PC-9 (cell line): ENCODE measurements around the gene PELI1. TPM values are rescaled to one million over a fixed set of nuclear protein-coding genes. Genes with fewer than 3 reads are reported as not detected.

Source experiments
- BruUV-seq: library from RNA; stranded (reverse); fragments of 400-500 nt; replicated peaks from 2 replicates; lab custom pipeline; 2021; lab: Mats Ljungman, UMichigan
- CTCF ChIA-PET: fragments of 300-600 bp; sonication (Branson Sonifier 250); formaldehyde crosslinking; loops from one replicate; lab custom pipeline; 2022; ENCODE audit warnings: antibody characterized with exemption; lab: Charles Lee
- POLR2A ChIA-PET: fragments of 300-600 bp; sonication (Branson Sonifier 250); formaldehyde crosslinking; loops from one replicate; lab custom pipeline; 2022; ENCODE audit warnings: antibody characterized with exemption; ENCODE audit not compliant: unreplicated experiment; lab: Charles Lee
- DNase-seq, 2 experiments: peaks; one replicate each; pipeline versions ENCODE4 v3.0.0 to v3.0.0-alpha.2; 2015 to 2022; ENCODE audit warnings: mixed read lengths in 1 of 2
- H2AFZ ChIP-seq: fragments of 200-600 bp; sonication (generic); 2 replicates; pipeline ENCODE4 v1.8.1; 2017; ENCODE audit warnings: antibody characterized with exemption
- H3F3A ChIP-seq: fragments of 200-600 bp; sonication (generic); 2 replicates; pipeline ENCODE4 v1.8.1; 2017; ENCODE audit warnings: antibody characterized with exemption, mild to moderate bottlenecking, low read depth; ENCODE audit not compliant: insufficient read depth
- H3K27ac ChIP-seq: fragments of 200-600 bp; sonication (generic); 2 replicates; pipeline ENCODE4 v1.6.1; 2016; ENCODE audit warnings: mixed run types
- H3K27me3 ChIP-seq: fragments of 200-600 bp; sonication (generic); 2 replicates; pipeline ENCODE4 v1.6.1; 2016; ENCODE audit warnings: low read depth, mixed run types; ENCODE audit not compliant: insufficient read depth
- H3K36me3 ChIP-seq: fragments of 200-600 bp; sonication (generic); 2 replicates; pipeline ENCODE4 v1.6.1; 2016; ENCODE audit warnings: low read depth, mixed run types
- H3K4me1 ChIP-seq: fragments of 200-600 bp; sonication (generic); replicated peaks from 2 replicates; pipeline ENCODE4 v1.6.1; 2016; ENCODE audit warnings: mixed run types; ENCODE audit not compliant: insufficient read depth
- H3K4me2 ChIP-seq: fragments of 200-600 bp; sonication (generic); 2 replicates; pipeline ENCODE4 v1.6.1; 2017; ENCODE audit warnings: mixed run types
- H3K4me3 ChIP-seq: fragments of 200-600 bp; sonication (generic); 2 replicates; pipeline ENCODE4 v1.6.1; 2016; ENCODE audit warnings: mixed run types
- H3K79me2 ChIP-seq: fragments of 200-600 bp; sonication (generic); 2 replicates; pipeline ENCODE4 v1.6.1; 2017; ENCODE audit warnings: low read depth, mixed run types
- H3K9me2 ChIP-seq: fragments of 200-600 bp; sonication (generic); 2 replicates; pipeline ENCODE4 v1.8.1; 2017; ENCODE audit warnings: mild to moderate bottlenecking; ENCODE audit not compliant: insufficient read depth
- H3K9me3 ChIP-seq: fragments of 200-600 bp; sonication (generic); 2 replicates; pipeline ENCODE4 v1.8.1; 2016; ENCODE audit warnings: low read depth; ENCODE audit not compliant: insufficient read depth
- H4K20me1 ChIP-seq: fragments of 200-600 bp; sonication (generic); 2 replicates; pipeline ENCODE4 v1.8.1; 2017; ENCODE audit not compliant: insufficient read depth
- CTCF ChIP-seq: fragments of 200-600 bp; sonication (generic); conservative IDR thresholded peaks from 2 replicates; pipeline ENCODE4 v1.6.1; 2017; ENCODE audit warnings: mixed run types, antibody characterized with exemption, mild to moderate bottlenecking, moderate library complexity
- EZH2 ChIP-seq: fragments of 200-600 bp; sonication (generic); IDR thresholded peaks from 2 replicates; pipeline ENCODE4 v1.8.0; 2017; ENCODE audit warnings: antibody characterized with exemption, low read depth
- intact Hi-C: fragments of 100-400 bp; cut with micrococcal nuclease; formaldehyde crosslinking; loops from one replicate; pipeline ENCODE4 v1.10.0; 2022; ENCODE audit not compliant: unreplicated experiment
- total RNA-seq: library from RNA; stranded (reverse); gene quantifications from 2 replicates; pipeline ENCODE4 v1.2.3, GENCODE V29; 2021

PELI1 gene
- total RNA-seq, 1 experiment from 2014 or later, result 32.6 TPM

GRCh38 chr2:64175419-64176197 is 31.4 kb upstream of the PELI1 start:
- TF ChIP-seq CTCF, result no peak
- TF ChIP-seq EZH2, result no peak
- intact Hi-C loops, result no loop called here
- no peaks in the 10 kb centered on the region for H3K27me3 ChIP-seq
- 0 out of 2 replicates have a peak, but pooled peaks cover 4% of the 10 kb centered on the region for H3K4me1 ChIP-seq
- H3F3A ChIP-seq, result no peaks in the 10 kb centered on the region
- no peaks in the 10 kb centered on the region for H3K9me2 ChIP-seq
- BruUV-seq, result no TSS peak
- DNase-seq, result no peak
- H4K20me1 ChIP-seq, result no peaks in the 10 kb centered on the region
- POLR2A ChIA-PET, result no interaction called here
- H3K9me3 ChIP-seq, result no peaks in the 10 kb centered on the region
- H3K79me2 ChIP-seq, result no peaks in the 10 kb centered on the region
- H3K4me2 ChIP-seq, result no peak overlapping the region
- CTCF ChIA-PET, result no interaction called here
- H3K36me3 ChIP-seq, result no peaks in the 10 kb centered on the region
- H2AFZ ChIP-seq, result no peak overlapping the region
- H3K4me3 ChIP-seq, result no peak overlapping the region
- H3K27ac ChIP-seq, result no peak overlapping the region

GRCh38 chr2:64173156-64174135 is 29.2 kb upstream of the PELI1 start:
- H3K27me3 ChIP-seq, result no peaks in the 10 kb centered on the region
- H3K36me3 ChIP-seq, result no peaks in the 10 kb centered on the region
- TF ChIP-seq CTCF, result no peak
- no peak for TF ChIP-seq EZH2
- H3K4me1 ChIP-seq, result 0 out of 2 replicates have a peak, but pooled peaks cover 4% of the 10 kb centered on the region
- DNase-seq, result no peak
- H3K27ac ChIP-seq, result no peak overlapping the region
- H3F3A ChIP-seq, result no peaks in the 10 kb centered on the region
- CTCF ChIA-PET, result no interaction called here
- H3K9me2 ChIP-seq, result no peaks in the 10 kb centered on the region
- no peaks in the 10 kb centered on the region for H3K79me2 ChIP-seq
- H3K4me3 ChIP-seq, result no peak overlapping the region
- H3K4me2 ChIP-seq, result no peak overlapping the region
- intact Hi-C loops, result no loop called here
- H4K20me1 ChIP-seq, result no peaks in the 10 kb centered on the region
- BruUV-seq, result no TSS peak
- POLR2A ChIA-PET, result interaction anchor here (0.6 kb wide), 1 partner anchor 31 kb away, joined by 3 read pairs; no protein-coding TSS in a partner anchor
- H3K9me3 ChIP-seq, result 0 out of 2 replicates have a peak, but pooled peaks cover 3% of the 10 kb centered on the region
- H2AFZ ChIP-seq, result 0 out of 2 replicates have a peak overlapping the region, but pooled peaks have one; percentile 8

- no TSS peak for BruUV-seq
- H3K4me2 ChIP-seq, result no peak overlapping the region
Observed at GRCh38 chr2:64168756-64169155, 24.5 kb upstream of the PELI1 start.

More at GRCh38 chr2:64168756-64169155, 24.5 kb upstream of the PELI1 start:
- H3K4me3 ChIP-seq, result no peak overlapping the region
- no peak overlapping the region for H3K27ac ChIP-seq
- no peaks in the 10 kb centered on the region for H3K4me1 ChIP-seq
- no peaks in the 10 kb centered on the region for H3K9me2 ChIP-seq
- H3K9me3 ChIP-seq, result 0 out of 2 replicates have a peak, but pooled peaks cover 3% of the 10 kb centered on the region
- CTCF ChIA-PET, result no interaction called here
- TF ChIP-seq EZH2 (no peak), CTCF (no peak)
- H3K79me2 ChIP-seq, result no peaks in the 10 kb centered on the region
- no peaks in the 10 kb centered on the region for H3K36me3 ChIP-seq
- DNase-seq, result no peak
- no peak overlapping the region for H2AFZ ChIP-seq
- no peaks in the 10 kb centered on the region for H3F3A ChIP-seq
- no peaks in the 10 kb centered on the region for H4K20me1 ChIP-seq
- intact Hi-C loops, result no loop called here
- POLR2A ChIA-PET, result no interaction called here
- no peaks in the 10 kb centered on the region for H3K27me3 ChIP-seq
